Ovary (tissue), 3 donors: ENCODE results near the gene CDH23.

ENCODE experiments used
- POLR2A ChIP-seq: fragments of 450-650 bp; IDR thresholded peaks from one replicate; pipeline ENCODE4 v1.6.1; 2017; ENCODE audit warnings: antibody characterized with exemption, mild to moderate bottlenecking, moderate library complexity
- TF ChIP-seq, protein P1 (sequence below), 3 donors: fragments of 450-650 bp in 2 of 3; fragments of 200-600 bp in 1 of 3; IDR thresholded peaks; one replicate each; pipeline versions ENCODE4 v1.5.1 to v1.8.0; 2016 to 2022; ENCODE audit warnings: antibody characterized with exemption in 3 of 3, mild to moderate bottlenecking in 1 of 3
- donor health status: DM: no; HTN: no; CAD: no.

DNA sequence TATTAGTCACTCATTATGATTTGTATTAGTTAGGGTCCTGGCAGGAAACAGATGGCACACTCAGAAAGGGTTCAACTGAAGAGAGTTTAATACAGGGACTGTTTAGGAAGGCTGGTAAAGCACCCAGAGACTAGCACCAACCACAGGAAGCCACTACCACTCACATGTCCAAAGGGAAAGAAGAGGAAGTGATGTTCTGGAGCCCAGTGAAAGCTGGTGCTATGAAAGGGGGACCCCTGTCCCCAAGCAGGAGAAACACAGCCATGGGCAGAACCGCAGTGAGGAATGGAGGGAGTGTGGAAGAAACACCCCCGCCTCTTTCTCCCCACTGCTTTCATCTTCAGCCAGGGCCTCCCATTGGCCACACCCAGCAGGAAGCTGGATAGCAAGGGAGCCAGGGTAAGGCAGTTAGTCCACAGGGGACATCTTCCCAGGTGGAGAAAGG, 379.8 kb downstream of the CDH23 start:
- TF ChIP-seq, protein P1, sequence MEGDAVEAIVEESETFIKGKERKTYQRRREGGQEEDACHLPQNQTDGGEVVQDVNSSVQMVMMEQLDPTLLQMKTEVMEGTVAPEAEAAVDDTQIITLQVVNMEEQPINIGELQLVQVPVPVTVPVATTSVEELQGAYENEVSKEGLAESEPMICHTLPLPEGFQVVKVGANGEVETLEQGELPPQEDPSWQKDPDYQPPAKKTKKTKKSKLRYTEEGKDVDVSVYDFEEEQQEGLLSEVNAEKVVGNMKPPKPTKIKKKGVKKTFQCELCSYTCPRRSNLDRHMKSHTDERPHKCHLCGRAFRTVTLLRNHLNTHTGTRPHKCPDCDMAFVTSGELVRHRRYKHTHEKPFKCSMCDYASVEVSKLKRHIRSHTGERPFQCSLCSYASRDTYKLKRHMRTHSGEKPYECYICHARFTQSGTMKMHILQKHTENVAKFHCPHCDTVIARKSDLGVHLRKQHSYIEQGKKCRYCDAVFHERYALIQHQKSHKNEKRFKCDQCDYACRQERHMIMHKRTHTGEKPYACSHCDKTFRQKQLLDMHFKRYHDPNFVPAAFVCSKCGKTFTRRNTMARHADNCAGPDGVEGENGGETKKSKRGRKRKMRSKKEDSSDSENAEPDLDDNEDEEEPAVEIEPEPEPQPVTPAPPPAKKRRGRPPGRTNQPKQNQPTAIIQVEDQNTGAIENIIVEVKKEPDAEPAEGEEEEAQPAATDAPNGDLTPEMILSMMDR (IDR thresholded peaks at IDR 0.05): no peak
- TF ChIP-seq POLR2A: no peak
